ENCODE measurements around the gene PTPRM. TPM values are rescaled to one million over a fixed set of nuclear protein-coding genes. Genes with fewer than 3 reads are reported as not detected.

PTPRM gene
- polyA plus RNA-seq, 1 donor (not counting 4 experiments of a cell fraction or from before 2014, with no cell fraction given): 54.5 TPM

GRCh38 chr18:7919565-7919964 is 352.4 kb downstream of the PTPRM start:
- H3K27me3 ChIP-seq (ENCODE audit: control insufficient read depth, extremely low read depth, insufficient read depth, low read length): no peaks in the 10 kb centered on the region
- H3K79me2 ChIP-seq (ENCODE audit: control insufficient read depth, insufficient read depth, low read length): no peaks in the 10 kb centered on the region
- peaks cover 24% of the 10 kb centered on the region for H3K4me1 ChIP-seq (ENCODE audit: control insufficient read depth, extremely low read depth, insufficient read depth, low read length)
- H3K36me3 ChIP-seq (ENCODE audit: control insufficient read depth in 2 of 2, extremely low read depth in 1 of 2, insufficient read depth in 2 of 2, low read length in 2 of 2): no peaks in the 10 kb centered on the region
- H3K4me3 ChIP-seq (ENCODE audit: control insufficient read depth in 2 of 3, extremely low read depth in 1 of 3, insufficient read depth in 2 of 3, low read depth in 1 of 3, low read length in 3 of 3): no peak overlapping the region
- H4K20me1 ChIP-seq (ENCODE audit: control insufficient read depth, extremely low read depth, insufficient read depth, low read length): no peaks in the 10 kb centered on the region
- no peak overlapping the region for H3K4me2 ChIP-seq (ENCODE audit: control insufficient read depth, extremely low read depth, insufficient read depth, low read depth, low read length)
- FAIRE-seq: no peak
- H3K9me3 ChIP-seq (ENCODE audit: control insufficient read depth, low read depth, low read length): no peaks in the 10 kb centered on the region
- no peak overlapping the region for H3K27ac ChIP-seq (ENCODE audit: control insufficient read depth, insufficient read depth, low read length)
- no peak overlapping the region for H3K9ac ChIP-seq (ENCODE audit: control insufficient read depth, extremely low read depth, insufficient read depth, low read length)
- no peaks in the 10 kb centered on the region for H3K9me1 ChIP-seq (ENCODE audit: control insufficient read depth, extremely low read depth, insufficient read depth, low read length)
- no peak for DNase-seq (ENCODE audit: low read depth, low spot score)
- dilution Hi-C loops (cut with MboI; ENCODE audit: extremely low pct_ligation_motif_present, low sequenced_read_pairs): no loop called here
- TF ChIP-seq CTCF (optimal IDR thresholded peaks at IDR 0.05 in 1 of 3, IDR thresholded peaks at IDR 0.05 in 1 of 3, conservative IDR thresholded peaks at IDR 0.05 in 1 of 3; ENCODE audit: extremely low read depth in 1 of 3, insufficient read depth in 2 of 3, low read length in 3 of 3) (no peak), EZH2 (IDR thresholded peaks at IDR 0.05; ENCODE audit: low read length) (no peak)
- no peak overlapping the region for H2AFZ ChIP-seq (ENCODE audit: control insufficient read depth, low read length)

- peak; percentile 90 for FAIRE-seq
- H4K20me1 ChIP-seq (ENCODE audit: control insufficient read depth, extremely low read depth, insufficient read depth, low read length): no peaks in the 10 kb centered on the region
- H3K4me1 ChIP-seq (ENCODE audit: control insufficient read depth, extremely low read depth, insufficient read depth, low read length): peaks cover 24% of the 10 kb centered on the region
- peak overlapping the region; percentile 71 for H3K27ac ChIP-seq (ENCODE audit: control insufficient read depth, insufficient read depth, low read length)
- no peaks in the 10 kb centered on the region for H3K9me3 ChIP-seq (ENCODE audit: control insufficient read depth, low read depth, low read length)
- TF ChIP-seq EZH2 (IDR thresholded peaks at IDR 0.05; ENCODE audit: low read length) (no peak), CTCF (optimal IDR thresholded peaks at IDR 0.05 in 1 of 3, IDR thresholded peaks at IDR 0.05 in 1 of 3, conservative IDR thresholded peaks at IDR 0.05 in 1 of 3; ENCODE audit: extremely low read depth in 1 of 3, insufficient read depth in 2 of 3, low read length in 3 of 3) (no peak)
- no peaks in the 10 kb centered on the region for H3K36me3 ChIP-seq (ENCODE audit: control insufficient read depth in 2 of 2, extremely low read depth in 1 of 2, insufficient read depth in 2 of 2, low read length in 2 of 2)
- peak overlapping the region in 1 of 3 experiments; percentile 11 for H3K4me3 ChIP-seq (ENCODE audit: control insufficient read depth in 2 of 3, extremely low read depth in 1 of 3, insufficient read depth in 2 of 3, low read depth in 1 of 3, low read length in 3 of 3)
- peak overlapping the region; percentile 38 for H2AFZ ChIP-seq (ENCODE audit: control insufficient read depth, low read length)
- H3K4me2 ChIP-seq (ENCODE audit: control insufficient read depth, extremely low read depth, insufficient read depth, low read depth, low read length): peak overlapping the region; percentile 65
- dilution Hi-C loops (cut with MboI; ENCODE audit: extremely low pct_ligation_motif_present, low sequenced_read_pairs): no loop called here
- peak overlapping the region; percentile 34 for H3K9ac ChIP-seq (ENCODE audit: control insufficient read depth, extremely low read depth, insufficient read depth, low read length)
- H3K27me3 ChIP-seq (ENCODE audit: control insufficient read depth, extremely low read depth, insufficient read depth, low read length): no peaks in the 10 kb centered on the region
- H3K9me1 ChIP-seq (ENCODE audit: control insufficient read depth, extremely low read depth, insufficient read depth, low read length): no peaks in the 10 kb centered on the region
- no peak for DNase-seq (ENCODE audit: low read depth, low spot score)
- no peaks in the 10 kb centered on the region for H3K79me2 ChIP-seq (ENCODE audit: control insufficient read depth, insufficient read depth, low read length)
These were observed 354.9 kb downstream of the PTPRM start for GRCh38 chr18:7921938-7922587.
